HEK293 (cell line): ENCODE data around the gene PRR36.

ENCODE experiments used
- CTCF ChIP-seq: fragments of 450-650 bp; formaldehyde crosslinking; IDR thresholded peaks from 2 replicates; pipeline ENCODE4 v1.5.1; 2016; ENCODE audit warnings: missing biosample characterization, missing genetic modification characterization
- KLF7 ChIP-seq: fragments of 450-650 bp; formaldehyde crosslinking; IDR thresholded peaks from 2 replicates; pipeline ENCODE4 v1.5.1; 2016; ENCODE audit warnings: missing biosample characterization, missing genetic modification characterization, borderline replicate concordance
- SP2 ChIP-seq: fragments of 450-650 bp; formaldehyde crosslinking; IDR thresholded peaks from 2 replicates; pipeline ENCODE4 v1.5.1; 2016; ENCODE audit warnings: missing biosample characterization, missing genetic modification characterization
- ZNF146 ChIP-seq: fragments of 450-650 bp; formaldehyde crosslinking; IDR thresholded peaks from 2 replicates; pipeline ENCODE4 v1.5.1; 2016; ENCODE audit warnings: missing biosample characterization, missing genetic modification characterization
- ZNF223 ChIP-seq: fragments of 450-650 bp; formaldehyde crosslinking; IDR thresholded peaks from 2 replicates; pipeline ENCODE4 v1.5.1; 2016; ENCODE audit warnings: missing biosample characterization, missing genetic modification characterization
- ZNF274 ChIP-seq, 2 experiments: fragments of 200-500 bp in 1 of 2; fragments of 450-650 bp in 1 of 2; sonication (Bioruptor generic) in 1 of 2; formaldehyde crosslinking in 1 of 2; IDR thresholded peaks; 2 replicates each; pipeline versions ENCODE4 v1.5.1 to v1.6.1; 2014 to 2016; ENCODE audit warnings: borderline replicate concordance in 1 of 2, inconsistent platforms in 1 of 2, low read length in 1 of 2, missing biosample characterization in 1 of 2, missing genetic modification characterization in 1 of 2
- ZNF350 ChIP-seq: fragments of 450-650 bp; formaldehyde crosslinking; IDR thresholded peaks from 2 replicates; pipeline ENCODE4 v1.5.0; 2017; ENCODE audit warnings: missing biosample characterization, mild to moderate bottlenecking, missing genetic modification characterization
- ZNF362 ChIP-seq: fragments of 450-650 bp; formaldehyde crosslinking; IDR thresholded peaks from 2 replicates; pipeline ENCODE4 v1.5.1; 2016; ENCODE audit warnings: missing biosample characterization, missing genetic modification characterization
- TF ChIP-seq, protein P1 (sequence below): fragments of 450-650 bp; IDR thresholded peaks from 2 replicates; pipeline ENCODE4 v1.5.1; 2018; ENCODE audit warnings: missing biosample characterization, missing genetic modification characterization
- TF ChIP-seq, protein P2 (sequence below): fragments of 450-650 bp; formaldehyde crosslinking; IDR thresholded peaks from 2 replicates; pipeline ENCODE4 v1.5.1; 2017; ENCODE audit warnings: missing biosample characterization, missing genetic modification characterization

DNA sequence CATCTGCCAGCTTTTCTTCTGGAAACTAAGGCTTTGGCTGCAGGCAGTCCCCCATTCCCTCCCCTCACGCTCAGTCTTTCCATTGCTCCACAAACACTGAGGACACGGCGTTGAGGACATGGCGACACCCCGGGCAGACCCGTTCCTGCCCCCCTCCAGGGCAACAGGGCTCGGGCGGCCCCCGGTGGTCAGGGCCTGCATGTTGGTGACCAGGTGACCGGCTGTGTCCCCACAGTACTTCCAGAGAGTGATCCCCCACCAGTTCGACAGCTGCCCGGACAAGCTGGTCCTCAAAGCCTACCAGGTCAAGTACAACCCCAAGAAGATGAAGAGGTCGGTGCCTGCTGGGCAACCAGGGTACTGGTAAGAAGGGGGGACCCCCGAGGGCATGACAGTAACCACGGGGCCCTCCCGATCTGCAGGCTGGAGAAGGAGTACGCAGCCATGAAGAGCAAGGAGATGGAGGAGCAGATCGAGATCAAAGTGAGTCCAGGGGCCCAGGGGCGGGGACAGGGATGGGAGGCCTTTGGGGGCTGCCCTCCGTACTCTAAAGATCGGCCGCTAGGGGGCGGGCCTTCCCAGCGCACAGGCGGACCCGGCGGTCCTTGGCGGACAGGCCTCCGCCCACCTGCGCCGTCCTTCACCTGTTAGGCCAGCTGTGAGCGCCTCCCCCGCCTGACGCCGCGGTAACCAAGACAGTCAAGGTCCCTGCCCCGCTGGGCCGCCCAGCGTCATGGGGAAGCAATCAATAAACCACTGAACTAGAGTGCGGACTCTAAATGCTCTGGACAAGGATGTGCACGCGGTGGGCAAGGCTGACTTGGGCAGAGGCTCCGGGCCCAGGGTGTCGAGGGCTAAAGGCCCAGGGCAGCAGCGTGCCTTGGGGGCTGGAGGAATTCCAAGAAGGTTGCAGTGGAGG, 21.1 kb downstream of the PRR36 start:
- peak; percentile 61 for TF ChIP-seq SP2 (tag by site-specific recombination)
- peak; percentile 89 for TF ChIP-seq CTCF (tag by site-specific recombination)
- no peak for TF ChIP-seq ZNF223 (tag by site-specific recombination)
- no peak for TF ChIP-seq ZNF362
- TF ChIP-seq ZNF146 (tag by site-specific recombination), result no peak
- no peak for TF ChIP-seq ZNF274 (IDR thresholded peaks at IDR 0.05; ENCODE audit: low read length)
- no peak for TF ChIP-seq ZNF274 (tag by site-specific recombination; IDR thresholded peaks at IDR 0.05; ENCODE audit: borderline replicate concordance)
- peak; percentile 63; the same call in 1 of the 2 replicates for TF ChIP-seq KLF7
- TF ChIP-seq, protein P1, sequence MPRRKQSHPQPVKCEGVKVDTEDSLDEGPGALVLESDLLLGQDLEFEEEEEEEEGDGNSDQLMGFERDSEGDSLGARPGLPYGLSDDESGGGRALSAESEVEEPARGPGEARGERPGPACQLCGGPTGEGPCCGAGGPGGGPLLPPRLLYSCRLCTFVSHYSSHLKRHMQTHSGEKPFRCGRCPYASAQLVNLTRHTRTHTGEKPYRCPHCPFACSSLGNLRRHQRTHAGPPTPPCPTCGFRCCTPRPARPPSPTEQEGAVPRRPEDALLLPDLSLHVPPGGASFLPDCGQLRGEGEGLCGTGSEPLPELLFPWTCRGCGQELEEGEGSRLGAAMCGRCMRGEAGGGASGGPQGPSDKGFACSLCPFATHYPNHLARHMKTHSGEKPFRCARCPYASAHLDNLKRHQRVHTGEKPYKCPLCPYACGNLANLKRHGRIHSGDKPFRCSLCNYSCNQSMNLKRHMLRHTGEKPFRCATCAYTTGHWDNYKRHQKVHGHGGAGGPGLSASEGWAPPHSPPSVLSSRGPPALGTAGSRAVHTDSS (tag by site-specific recombination), result no peak
- TF ChIP-seq, protein P2, sequence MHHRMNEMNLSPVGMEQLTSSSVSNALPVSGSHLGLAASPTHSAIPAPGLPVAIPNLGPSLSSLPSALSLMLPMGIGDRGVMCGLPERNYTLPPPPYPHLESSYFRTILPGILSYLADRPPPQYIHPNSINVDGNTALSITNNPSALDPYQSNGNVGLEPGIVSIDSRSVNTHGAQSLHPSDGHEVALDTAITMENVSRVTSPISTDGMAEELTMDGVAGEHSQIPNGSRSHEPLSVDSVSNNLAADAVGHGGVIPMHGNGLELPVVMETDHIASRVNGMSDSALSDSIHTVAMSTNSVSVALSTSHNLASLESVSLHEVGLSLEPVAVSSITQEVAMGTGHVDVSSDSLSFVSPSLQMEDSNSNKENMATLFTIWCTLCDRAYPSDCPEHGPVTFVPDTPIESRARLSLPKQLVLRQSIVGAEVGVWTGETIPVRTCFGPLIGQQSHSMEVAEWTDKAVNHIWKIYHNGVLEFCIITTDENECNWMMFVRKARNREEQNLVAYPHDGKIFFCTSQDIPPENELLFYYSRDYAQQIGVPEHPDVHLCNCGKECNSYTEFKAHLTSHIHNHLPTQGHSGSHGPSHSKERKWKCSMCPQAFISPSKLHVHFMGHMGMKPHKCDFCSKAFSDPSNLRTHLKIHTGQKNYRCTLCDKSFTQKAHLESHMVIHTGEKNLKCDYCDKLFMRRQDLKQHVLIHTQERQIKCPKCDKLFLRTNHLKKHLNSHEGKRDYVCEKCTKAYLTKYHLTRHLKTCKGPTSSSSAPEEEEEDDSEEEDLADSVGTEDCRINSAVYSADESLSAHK (tag by site-specific recombination), result no peak
- no peak for TF ChIP-seq ZNF350 (tag by site-specific recombination)
